Inferior parietal cortex (tissue), 1 donor: Measurements from ENCODE around the gene SLAMF9.

ENCODE experiments used
- DNase-seq: peaks from one replicate; pipeline ENCODE4 v3.0.0-alpha.2; 2016; ENCODE audit errors: extremely low spot score

SLAMF9 gene

DNA sequence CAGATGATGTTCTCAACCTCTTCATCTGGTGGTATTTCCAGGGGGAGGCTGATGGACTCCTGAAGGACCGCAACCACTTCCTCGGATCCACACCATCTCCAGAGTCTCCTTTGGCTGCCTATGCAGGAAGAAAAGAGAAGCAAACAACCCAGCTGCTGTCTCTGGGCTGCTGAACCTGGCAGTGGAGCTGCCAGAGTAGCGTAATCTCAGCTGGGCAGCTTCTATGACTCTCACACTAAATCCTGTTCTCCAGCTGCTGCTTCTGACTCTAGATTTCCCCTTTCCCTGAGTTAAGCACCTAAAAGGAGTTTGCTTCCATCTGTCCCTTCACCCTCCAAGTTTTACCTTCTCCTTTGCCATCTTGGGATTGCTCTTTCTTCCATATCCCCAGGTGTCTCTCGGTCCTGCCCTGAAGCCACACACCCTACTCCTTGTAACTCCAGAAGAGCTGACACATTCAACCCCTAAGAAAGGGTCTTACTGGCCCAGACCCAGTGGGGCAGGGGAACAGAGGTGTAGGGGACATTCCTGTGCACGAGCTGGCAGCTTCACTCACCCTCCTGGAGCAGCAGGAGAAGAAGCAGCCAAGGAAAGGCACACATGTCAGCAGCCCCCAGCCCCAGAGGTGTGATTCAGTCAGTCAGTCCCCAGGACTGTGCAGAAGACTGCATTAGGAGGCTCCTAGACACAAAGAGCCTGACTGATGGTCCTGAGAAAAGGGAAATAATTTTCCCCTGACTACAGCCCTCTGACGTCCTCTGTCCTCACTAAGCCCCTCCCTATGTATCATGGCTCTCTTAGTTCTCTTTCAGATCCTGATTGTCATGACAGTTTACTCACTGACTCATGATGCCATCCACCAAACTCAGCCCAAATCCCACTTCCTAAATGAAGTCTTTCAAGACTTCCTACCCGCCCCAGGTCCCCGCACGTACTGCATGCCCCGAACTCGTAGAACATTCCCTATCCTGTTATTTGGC is at the start of gene SLAMF9:
Gene SLAMF9 (minus strand): TSS at position 702 of the 980 bp plus-strand sequence. CDS start 100 bp downstream, at position 602.
- DNase-seq: no peak

DNA sequence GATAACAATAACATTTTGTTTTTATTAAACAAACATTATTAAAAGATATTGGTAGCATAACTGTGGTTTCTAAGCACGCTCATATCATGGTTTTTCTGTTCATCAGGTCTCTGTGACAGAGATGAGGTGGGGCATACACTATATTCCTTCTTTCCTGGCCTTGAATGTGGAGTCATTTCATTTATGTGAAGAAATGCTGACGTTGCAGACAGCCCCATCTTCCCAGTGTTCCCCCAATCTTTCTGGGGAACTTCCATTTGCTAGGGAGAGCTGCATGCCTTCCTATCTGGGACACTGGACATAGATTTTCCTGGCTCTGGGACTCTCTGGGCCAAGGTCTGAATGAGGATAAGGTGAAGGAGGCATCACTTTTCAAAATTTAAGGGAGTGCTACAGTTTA is 47.4 kb upstream of the SLAMF9 start:
- no peak for DNase-seq

DNA sequence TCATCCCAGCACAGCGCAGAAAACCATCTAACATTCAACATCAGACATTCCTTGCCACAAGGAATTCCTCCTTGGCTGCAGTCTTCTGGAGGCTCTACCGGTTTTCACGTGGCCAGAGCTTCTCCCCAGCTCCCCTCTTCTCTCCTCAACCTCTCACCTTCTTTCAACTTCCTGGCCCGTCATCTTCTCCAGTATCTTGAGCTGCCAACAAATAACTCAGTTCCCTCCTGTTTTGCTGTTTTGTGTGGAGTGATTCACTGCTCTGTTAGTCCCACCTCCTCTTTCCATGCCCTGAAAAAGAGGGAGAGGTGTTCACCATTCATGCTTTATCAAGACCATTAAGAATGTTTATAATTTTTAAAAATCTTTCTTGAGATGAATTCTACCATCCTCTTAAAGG is 45.2 kb upstream of the SLAMF9 start:
- no peak for DNase-seq

DNA sequence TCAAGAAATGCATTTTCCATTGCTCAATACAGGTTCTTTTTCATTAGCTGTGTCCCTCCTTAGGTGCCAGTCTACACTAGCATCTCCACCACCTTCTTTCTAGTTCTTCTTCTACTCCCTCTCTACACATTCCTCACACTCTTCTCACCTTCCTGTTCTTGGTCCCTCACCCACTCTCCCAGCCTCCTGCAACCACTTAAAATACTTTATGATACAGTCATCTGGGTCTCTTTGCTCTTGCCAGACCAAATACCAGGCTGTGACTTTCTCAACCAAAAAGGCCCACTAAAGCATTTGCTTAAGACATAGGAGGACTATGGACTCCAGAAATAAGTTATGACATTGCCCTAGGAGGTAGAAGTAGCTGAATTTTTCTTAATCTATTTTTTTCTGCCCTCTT is 42.6 kb upstream of the SLAMF9 start:
- no peak for DNase-seq

DNA sequence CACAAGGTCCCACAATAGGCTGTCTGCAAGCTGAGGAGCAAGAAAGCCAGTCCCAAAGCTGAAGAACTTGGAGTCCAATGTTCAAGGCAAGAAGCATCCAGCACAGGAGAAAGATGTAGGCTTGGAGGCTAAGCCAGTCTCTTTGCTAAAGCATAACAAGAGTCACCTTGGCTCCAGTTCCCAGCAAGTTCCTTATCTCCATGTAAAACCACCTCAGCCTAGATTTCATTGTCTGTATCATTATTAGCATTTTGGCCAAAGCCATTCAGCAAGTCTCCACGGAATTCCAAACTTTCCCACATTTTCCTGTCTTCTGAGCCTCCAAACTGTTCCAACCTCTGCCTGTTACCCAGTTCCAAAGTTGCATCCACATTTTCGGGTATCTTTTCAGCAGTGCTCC is 40.9 kb upstream of the SLAMF9 start:
- DNase-seq: no peak

DNA sequence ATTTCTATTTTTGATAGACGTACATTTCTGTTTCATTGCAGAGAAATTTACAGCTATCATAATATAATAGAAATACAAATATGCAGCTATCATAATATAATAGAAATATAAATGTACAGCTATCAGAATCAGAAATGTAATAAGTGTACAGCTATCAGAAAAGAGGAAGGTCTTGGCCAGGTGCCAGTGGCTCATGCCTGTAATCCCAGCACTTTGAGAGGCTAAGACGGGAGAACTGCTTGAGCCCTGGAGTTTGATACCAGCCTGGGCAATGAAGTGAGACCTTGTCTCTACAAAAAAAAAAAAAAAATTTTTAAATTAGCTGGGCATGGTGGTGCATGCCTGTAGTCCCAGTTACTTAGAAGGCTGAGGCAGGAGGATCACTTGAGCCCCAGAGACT is 39.9 kb upstream of the SLAMF9 start:
- no peak for DNase-seq

DNA sequence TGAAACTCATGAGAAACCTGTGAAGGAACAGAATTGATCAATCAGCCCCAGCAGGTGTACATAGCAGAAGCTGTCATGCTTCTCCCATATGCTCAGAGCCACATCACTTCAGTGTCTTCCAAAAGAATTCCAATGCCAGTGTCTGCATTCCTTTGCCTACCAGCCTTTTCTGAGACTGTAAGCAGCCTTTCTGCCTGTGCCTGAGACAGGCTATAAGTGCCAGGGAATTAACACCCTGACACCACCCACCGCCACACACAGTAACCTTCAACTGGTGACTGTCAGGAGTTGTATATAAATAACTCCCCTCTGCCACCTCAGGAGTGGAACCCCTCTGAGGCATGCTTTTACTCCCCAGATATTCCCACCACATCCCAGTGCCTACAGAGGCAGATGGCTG is 38.1 kb upstream of the SLAMF9 start:
- DNase-seq: no peak

DNA sequence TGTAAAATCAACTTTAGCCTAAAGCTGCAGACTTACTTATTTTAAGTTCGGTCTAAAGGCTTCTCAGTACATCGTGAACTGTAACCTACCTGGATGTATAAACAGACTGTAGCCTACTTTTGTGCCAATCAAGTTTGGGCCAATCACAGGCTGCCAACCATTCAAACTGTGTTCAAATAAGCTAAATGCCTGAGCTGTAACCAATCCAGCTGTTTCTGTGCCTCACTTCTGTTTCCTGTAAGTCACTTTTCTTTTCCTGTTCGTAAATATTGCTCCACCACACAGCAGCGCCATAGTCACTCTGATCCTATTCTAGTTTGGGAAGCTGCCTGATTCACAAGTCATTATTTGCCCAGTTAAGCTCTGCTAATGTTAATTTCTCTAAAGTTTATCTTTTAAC is 37.5 kb upstream of the SLAMF9 start:
- DNase-seq: no peak

DNA sequence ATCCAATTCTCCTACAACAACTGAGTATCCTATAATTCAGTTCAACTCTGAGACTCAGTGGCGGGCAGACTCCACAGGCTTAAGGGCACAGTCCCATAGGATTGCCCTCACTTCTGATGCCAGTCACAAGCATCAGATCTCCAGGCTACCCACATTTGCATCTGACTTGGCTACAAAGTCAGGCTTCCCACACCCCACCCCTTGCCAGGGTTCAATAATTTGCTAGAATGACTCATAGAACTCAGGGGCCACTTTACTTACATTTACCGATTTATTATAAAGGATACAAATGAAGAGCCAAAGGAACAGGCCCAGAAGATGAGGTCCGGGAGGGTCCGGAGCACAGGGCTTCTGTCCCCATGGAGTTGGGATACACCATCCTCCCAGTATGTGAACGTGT is 36.0 kb upstream of the SLAMF9 start:
- DNase-seq: no peak

DNA sequence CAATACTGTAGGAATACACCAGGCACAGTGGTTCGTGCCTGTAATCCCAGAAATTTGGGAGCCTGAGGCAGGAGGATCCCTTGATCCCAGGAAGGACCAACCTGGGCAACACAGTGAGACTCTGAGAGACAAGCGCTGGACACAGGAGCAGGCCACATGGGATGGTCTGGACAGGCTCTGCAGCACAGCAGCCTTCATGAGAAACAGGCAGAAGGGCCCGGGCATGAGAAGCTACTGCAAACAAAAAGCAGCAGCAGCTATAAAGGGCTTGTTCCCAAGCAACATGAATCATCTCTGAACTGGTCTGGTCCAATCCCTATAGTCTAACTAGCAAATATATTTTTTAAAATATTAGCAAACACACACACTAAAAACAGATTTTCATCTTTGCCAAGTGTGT is 35.5 kb upstream of the SLAMF9 start:
- DNase-seq: no peak

DNA sequence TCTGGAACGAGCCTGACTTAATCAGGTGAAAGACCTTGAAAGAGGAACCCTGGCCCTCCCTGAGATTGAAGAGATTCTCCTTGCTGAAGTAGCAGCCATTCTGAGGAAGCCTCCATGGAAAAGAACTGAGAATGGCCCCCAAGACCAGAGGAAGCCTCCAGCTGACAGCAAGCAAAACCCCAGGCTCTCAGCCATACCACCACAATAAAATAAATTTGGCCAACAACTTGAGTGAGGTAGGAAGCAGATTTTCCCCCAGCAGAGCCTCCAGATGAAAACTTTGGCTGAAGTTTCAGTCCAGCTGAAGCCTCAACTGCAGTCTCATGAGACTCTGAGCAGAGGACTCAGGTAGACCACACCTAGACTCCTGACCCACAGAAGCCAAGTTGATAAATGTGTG is 34.0 kb upstream of the SLAMF9 start:
- DNase-seq: no peak

DNA sequence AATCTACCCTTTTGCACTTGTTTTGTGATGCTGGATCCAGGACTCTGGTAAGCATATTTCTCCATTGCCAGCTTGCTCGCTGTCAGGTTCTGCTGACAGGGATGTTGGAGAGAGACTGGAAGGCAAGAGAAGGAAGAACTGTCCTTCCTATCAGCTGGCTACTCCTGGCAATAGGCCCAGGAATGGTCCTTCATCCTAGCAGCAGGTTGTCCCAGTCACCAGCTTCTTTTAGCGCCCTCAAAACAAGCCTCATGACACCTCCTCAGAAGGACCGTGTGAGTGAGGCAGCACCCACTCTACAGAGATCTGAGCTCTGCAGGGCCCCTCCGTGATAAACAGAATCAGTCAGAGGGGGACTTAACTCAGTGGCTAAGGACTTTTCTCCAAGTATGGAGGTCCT is 33.1 kb upstream of the SLAMF9 start:
- DNase-seq: no peak

DNA sequence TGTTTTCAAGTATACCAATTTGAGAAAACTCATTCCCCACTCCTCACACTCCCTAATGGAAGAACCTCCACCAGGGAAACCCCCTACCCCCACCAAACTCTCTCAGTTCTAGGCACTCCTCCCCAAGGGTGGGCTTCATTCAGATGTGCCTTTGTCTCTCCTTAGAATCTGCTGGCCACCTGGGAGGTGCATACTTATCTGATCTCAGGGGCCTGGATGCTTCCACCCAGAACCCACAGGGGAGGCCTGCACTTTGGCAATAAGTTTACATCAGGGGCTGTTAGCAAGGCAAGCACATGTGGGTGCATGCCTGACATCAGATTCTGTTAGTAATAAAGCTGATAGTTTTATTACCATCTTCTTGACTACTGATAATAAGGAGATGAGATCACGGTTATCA is 32.5 kb upstream of the SLAMF9 start:
- DNase-seq: no peak

DNA sequence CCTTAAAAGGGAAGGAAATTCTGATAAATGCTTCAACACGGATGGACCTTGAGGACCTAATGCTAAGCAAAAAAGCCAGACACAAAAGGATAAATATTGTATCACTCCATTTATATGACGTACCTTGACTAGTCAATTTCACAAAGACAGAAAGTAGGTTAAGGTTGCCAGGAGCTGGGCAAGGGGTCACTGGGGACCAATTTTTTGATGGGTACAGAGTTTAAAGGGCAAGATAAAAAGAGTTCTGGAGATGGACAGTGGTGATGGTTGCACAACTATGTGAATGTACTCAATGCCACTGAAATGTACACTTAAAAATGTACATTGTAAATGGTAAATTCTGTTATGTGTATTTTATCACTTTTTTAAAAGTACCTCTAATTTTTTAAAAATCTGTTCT is 32.1 kb upstream of the SLAMF9 start:
- DNase-seq: no peak

DNA sequence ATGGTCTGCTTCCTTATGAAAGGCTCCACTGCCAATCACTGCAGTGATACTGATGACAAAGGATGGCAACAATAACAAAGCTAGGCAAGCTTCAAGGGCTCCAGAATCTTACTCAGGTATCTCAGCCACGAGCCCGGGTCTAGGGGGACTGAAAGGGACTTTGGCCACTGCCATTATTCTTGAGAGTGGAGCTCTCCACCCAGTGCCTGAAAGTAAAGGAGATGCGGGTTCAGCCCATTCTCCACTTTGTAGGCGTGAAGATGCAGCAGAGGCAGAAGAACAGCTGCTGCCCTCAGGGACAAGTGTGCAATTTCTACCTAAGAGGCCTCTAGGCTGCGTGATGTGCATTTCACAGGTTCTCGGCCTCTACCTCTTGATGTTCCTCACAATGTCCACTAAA is 31.4 kb upstream of the SLAMF9 start:
- no peak for DNase-seq

DNA sequence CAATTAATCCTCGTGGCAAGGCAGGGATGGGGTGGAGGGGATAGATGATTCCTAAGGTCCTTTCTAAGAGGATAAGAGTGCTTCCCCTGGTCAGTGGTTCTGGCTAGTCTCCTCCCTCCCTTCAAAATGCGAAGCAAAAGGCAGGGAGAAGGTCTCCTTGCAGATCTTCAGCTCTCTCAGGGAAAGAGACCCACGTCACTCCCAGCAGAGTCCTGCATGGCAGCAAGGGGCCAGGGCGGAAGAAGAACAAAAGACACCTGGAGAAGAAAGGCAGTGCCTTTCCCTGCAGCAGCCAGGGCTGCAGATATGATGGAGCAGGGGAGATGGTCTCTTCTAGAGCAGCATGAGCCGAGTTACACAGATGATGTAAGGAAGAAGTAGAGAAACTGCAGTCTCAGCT is 29.6 kb upstream of the SLAMF9 start:
- no peak for DNase-seq

DNA sequence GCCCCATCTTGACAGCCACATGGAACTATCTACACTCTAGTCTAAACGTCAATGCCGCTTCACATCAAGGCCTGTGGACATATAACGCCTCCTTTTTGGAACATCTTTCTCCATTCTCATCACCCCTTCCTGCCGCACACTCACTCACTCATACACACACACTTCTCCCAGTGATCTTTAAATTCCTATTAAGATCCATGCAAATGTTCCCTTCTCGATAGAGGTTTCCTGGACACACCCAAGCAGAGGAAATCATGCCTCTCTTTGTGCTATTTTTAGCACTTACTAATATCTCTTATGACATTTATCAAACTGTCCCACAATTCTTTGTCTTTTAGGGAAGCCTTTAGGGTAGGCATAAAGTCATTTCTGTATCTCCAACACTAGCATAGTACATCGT is 28.2 kb upstream of the SLAMF9 start:
- DNase-seq: no peak

DNA sequence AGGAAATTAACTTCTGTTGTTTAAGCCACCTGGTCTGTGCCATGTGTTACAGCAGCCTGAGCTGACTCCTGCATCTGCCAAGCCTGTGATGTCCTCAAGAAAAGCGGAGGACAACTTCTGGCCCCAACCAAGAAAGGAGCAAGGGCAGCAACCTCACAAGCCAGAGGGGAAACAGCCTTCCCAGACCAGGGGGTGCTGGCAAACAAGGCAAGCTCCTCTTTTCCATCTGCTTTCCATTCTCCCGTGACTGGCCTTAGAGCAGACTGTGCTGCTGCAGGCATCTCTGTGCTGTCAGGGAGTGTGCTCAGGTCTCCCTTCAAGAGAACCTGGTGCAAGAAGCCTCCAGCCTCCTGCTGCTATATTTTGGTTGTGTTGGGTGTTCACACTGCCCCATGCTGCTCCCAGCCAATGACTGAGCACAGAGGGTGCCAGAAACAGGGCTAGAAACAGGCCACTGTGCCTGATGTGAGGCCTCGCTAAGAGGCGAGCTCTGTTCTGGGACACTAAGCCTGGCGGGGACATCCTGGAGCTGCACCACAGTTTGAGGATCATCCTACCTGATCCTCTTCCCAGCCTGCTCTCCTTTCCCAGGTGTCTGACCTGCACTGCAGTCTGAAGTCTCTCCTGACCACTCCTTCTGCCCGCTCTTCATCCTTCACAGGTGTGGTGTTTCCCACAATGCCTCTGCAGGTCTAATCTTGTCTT is 27.5 kb upstream of the SLAMF9 start:
- DNase-seq: no peak

DNA sequence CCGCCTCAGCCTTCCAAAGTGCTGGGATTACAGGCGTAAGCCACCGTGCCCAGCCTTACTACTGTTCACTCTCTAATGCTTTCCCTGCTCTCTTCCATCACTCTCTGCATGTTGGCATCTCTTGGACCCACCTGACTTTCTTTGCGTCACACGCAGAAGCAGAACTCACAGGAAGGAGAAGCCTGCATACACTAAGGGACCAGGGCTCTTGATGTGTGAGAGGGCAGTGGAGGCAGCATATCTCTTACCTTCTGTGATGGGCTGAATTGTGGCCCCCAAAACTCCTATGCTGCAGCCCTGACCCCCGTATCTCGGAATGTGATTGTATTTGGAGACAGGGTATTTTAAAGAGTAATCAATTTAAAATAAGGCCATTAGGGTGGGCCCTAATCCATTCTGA is 26.7 kb upstream of the SLAMF9 start:
- DNase-seq: no peak

DNA sequence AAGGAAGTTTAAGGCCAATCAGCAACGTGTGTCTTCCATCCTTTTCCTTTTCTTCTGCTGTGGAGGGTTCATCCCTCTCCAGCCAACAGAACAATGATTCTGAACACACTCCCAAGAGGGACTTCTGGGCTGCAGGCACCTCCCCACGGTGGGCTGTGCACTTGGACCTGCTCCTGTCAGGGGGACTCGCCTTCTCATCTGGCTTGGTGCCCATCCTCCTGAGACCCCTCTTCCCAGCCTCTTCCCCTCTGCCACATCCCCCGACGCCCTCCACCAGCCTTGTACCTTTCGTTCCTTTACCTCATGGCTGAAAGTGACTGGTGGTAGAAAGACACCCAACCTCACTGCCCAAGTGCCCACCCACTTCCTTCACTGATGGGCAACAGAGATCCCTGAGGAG is 26.0 kb upstream of the SLAMF9 start:
- no peak for DNase-seq

DNA sequence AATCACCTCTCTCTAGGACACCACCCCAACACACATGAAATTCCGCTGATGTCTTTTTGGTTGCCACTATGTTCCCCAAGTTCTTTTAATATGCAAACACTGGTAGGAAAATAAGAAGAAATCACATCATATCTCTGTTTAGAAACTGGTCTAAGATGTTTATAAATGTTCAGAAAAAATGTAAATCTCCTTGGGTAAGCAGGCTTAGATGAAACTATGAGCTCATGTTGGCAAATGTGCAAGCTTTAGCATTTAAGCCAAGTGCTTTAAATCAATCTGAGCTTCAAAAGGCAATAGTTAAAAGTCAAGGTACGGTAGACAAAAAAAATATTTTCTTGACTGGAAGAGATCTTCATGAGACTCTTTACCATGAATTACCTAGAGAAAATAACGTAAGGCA is 25.2 kb upstream of the SLAMF9 start:
- DNase-seq: no peak

DNA sequence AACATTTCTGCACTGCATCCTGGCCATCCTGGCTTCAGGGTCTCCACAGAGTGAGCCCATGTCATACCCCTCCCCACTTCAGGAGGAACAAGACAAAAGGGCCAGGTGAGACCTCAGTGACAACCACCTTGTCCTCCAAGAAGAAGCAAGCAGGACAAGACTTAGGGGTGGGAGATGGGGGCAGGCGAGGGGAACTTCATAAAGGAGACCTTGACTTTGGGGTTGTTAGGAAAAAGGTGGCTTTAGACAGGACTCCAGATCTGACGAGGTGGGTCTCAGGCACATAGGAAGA is 24.0 kb upstream of the SLAMF9 start:
- DNase-seq: no peak

DNA sequence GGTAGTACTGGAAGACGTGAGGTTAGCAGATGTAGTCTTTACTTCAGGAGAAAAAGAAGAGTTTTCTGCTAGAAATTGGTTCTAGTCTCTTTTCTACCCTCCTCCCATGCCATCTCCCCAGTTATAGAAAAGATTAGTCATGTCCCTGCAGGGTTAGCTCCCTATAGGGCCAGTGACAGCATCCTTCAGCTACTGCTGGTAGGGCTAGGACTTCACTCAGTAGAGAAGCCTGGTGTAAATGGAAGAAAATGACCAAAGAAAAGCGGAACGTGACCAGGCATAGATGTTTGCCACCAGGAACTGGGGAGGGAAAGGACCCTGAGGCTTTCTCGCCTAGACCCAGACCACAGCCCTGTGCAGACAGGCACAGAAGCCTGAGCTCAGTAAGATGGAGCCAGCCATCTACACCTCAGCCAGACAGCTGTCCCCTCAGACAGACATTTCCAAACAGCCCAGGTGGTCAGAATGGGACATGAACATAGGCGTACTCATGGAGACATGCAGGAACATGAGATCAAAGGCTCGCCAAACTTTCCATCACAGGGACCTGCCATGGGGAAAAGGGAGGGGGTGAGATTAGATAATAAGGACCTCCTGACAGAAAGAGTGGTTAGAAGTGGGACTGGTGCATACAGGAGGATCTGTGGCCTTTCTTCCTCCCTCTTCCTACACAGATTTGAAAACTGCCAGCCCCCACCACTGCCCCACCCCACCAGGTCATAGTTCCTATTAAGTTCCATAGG is 23.5 kb upstream of the SLAMF9 start:
- DNase-seq: no peak
